Urinary bladder (tissue), 4 donors: Measurements from ENCODE around the gene FGF6. TPM values are rescaled to one million over a fixed set of nuclear protein-coding genes. Genes with fewer than 3 reads are reported as not detected.
"Not testable (repeated sequence)": the region's sequence is repeated elsewhere in the genome, so short reads cannot be mapped to it uniquely, and the experiment has no call there.

Source experiments
- DNase-seq: peaks from one replicate; pipeline ENCODE4 v3.0.0-alpha.2; 2015; ENCODE audit errors: extremely low spot score
- H3K27ac ChIP-seq: one replicate; pipeline ENCODE4 v1.5.1; 2013; ENCODE audit warnings: low read depth, mild to moderate bottlenecking, moderate library complexity
- H3K36me3 ChIP-seq: one replicate; pipeline ENCODE4 v1.6.1; 2013; ENCODE audit warnings: mild to moderate bottlenecking, moderate library complexity; ENCODE audit not compliant: insufficient read depth
- H3K4me1 ChIP-seq: one replicate; pipeline ENCODE4 v1.6.1; 2013; ENCODE audit warnings: mild to moderate bottlenecking, moderate library complexity; ENCODE audit not compliant: insufficient read depth
- H3K4me3 ChIP-seq: one replicate; pipeline ENCODE4 v1.5.1; 2013; ENCODE audit warnings: low read depth, low read length
- WGBS: extraction: QIAGEN DNeasy Blood & Tissue Kit; methylation state at CpG from one replicate; pipeline ENCODE4 v1.1.7; 2013; 5-methylcytosine and 5-hydroxymethylcytosine counted together
- polyA plus RNA-seq: library from polyadenylated mRNA; stranded (reverse); fragments of 200-250 nt; gene quantifications from one replicate; pipeline ENCODE4 v1.2.3, GENCODE V29; 2013
- total RNA-seq: library from RNA; depleted of rRNA; stranded (reverse); fragments of >200 nt; gene quantifications from one replicate; pipeline ENCODE4 v1.2.3, GENCODE V29; 2014
- donor health status: healthy with polysubstance abuse.
- donor health status: healthy.

FGF6 gene
- total and polyA plus RNA-seq, 2 donors, result 0.16 to 0.74 TPM

DNA sequence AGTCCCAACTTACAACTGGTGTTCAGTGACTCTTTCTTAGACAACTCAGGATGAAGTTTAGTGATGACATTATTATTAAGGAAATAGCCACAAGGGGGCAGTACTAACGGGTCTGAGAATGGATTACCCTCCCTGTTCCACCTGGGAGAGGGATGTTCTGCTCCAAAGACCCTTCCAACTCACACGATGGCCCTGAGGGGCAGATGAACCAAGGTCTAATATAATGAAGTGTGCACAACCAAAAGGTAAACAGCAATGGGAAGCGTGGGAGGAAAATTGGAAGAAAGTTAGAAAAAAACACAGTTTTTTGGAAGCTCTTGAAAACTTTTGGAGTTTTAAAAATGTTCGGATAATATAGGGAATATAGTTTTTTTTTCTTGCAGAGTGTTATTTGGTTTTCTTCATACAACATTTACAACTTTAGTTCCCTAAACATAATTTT is 24.0 kb downstream of the FGF6 start:
- no peak for DNase-seq
- no peak overlapping the region for H3K4me3 ChIP-seq

GRCh38 chr12:4420138-4420670 is 25.4 kb downstream of the FGF6 start:
- no peak for DNase-seq
- Histone ChIP-seq H3K27ac (no peak overlapping the region), H3K36me3 (no peaks in the 10 kb centered on the region), H3K4me3 (no peak overlapping the region), H3K4me1 (no peaks in the 10 kb centered on the region)
- 38% methylated on average over 5 of the region's 5 CpGs for WGBS

More for the DNA sequence above, 24.0 kb downstream of the FGF6 start:
- Histone ChIP-seq H3K36me3 (no peaks in the 10 kb centered on the region), H3K27ac (no peak overlapping the region), H3K4me1 (no peaks in the 10 kb centered on the region)
- 43% methylated on average over 4 of the region's 4 CpGs for WGBS

GRCh38 chr12:4418913-4419312 is 26.7 kb downstream of the FGF6 start:
- 74% methylated on average over 5 of the region's 5 CpGs for WGBS
- H3K4me1 ChIP-seq, result no peaks in the 10 kb centered on the region
- H3K4me3 ChIP-seq, result no peak overlapping the region
- H3K36me3 ChIP-seq, result no peaks in the 10 kb centered on the region
- no peak for DNase-seq
- no peak overlapping the region for H3K27ac ChIP-seq

DNA sequence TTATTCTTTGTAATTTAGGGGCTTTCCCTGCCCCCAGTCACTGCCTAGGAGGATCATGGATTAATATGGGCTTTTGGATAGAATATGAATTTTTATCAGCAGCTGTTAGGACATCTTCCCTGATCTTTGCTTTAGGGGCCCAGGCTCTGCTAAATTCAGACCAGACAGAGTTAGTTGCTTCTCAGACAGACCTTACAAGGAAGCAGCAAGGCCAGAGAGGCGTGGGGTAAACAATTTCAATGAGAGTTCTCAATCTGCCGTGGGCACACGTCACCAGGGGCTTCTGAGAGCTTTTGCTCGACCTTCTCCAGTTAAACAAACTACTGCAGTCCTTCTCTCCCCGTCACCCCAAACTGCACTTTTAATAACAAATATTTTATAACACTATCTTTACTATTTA is 27.7 kb downstream of the FGF6 start:
- H3K4me1 ChIP-seq, result no peaks in the 10 kb centered on the region
- 22% methylated on average over 5 of the region's 5 CpGs for WGBS
- no peaks in the 10 kb centered on the region for H3K36me3 ChIP-seq
- no peak overlapping the region for H3K4me3 ChIP-seq
- DNase-seq, result no peak
- no peak overlapping the region for H3K27ac ChIP-seq

DNA sequence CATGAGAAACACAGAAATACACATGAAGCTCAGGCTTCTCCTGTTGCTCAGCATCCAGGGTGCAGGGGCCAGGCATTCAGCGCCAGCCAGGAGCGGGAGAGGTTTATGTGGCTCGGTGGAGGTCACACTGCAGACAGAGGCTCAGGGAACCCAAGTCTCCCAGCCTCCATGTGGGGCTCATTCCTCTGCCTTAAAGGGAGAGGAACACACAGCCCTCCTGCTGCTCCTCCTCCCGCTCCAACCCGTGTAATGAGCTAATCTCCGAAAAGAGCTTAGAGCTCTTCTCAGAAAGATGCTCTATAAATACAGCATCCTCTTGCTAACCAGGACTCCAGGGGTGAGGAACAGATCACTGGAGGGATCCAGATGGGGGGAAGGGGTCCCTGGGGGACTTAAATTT is 28.2 kb downstream of the FGF6 start:
- H3K4me1 ChIP-seq, result no peaks in the 10 kb centered on the region
- H3K36me3 ChIP-seq, result no peaks in the 10 kb centered on the region
- H3K27ac ChIP-seq, result no peak overlapping the region
- DNase-seq, result no peak
- 20% methylated on average over 6 of the region's 6 CpGs for WGBS
- H3K4me3 ChIP-seq, result no peak overlapping the region

DNA sequence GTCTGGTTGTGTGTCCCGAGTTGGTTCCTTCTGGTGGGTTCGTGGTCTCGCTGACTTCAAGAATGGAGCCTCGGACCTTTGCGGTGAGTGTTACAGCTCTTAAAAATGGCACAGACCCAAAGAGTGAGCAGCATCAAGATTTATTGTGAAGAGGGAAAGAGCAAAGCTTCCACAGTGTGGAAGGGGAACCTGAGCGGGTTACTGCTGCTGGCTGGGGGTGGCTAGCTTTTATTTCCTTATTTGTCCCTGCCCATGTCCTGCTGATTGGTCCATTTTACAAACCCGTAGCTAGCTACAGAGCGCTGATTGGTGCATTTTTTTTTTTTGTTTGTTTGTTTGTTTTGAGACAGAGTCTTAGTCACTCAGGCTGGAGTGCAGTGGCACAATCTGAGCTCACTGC is 29.3 kb downstream of the FGF6 start:
- no peak for DNase-seq
- no peaks in the 10 kb centered on the region for H3K36me3 ChIP-seq
- H3K4me1 ChIP-seq, result no peaks in the 10 kb centered on the region
- 73% methylated on average over 8 of the region's 8 CpGs for WGBS
- H3K27ac ChIP-seq, result no peak overlapping the region
- no peak overlapping the region for H3K4me3 ChIP-seq

- H3K4me3 ChIP-seq, result no peak overlapping the region
- H3K27ac ChIP-seq, result no peak overlapping the region
- H3K4me1 ChIP-seq, result no peaks in the 10 kb centered on the region
- WGBS, result 66% methylated on average over 1 of the region's 1 CpG
- no peak for DNase-seq
- H3K36me3 ChIP-seq, result no peaks in the 10 kb centered on the region
These were observed 33.1 kb downstream of the FGF6 start for GRCh38 chr12:4412465-4412864.

- 87% methylated on average over 3 of the region's 3 CpGs for WGBS
- no peaks in the 10 kb centered on the region for H3K36me3 ChIP-seq
- no peak overlapping the region for H3K4me3 ChIP-seq
- DNase-seq, result no peak
- no peaks in the 10 kb centered on the region for H3K4me1 ChIP-seq
- no peak overlapping the region for H3K27ac ChIP-seq
These were observed 33.6 kb downstream of the FGF6 start for GRCh38 chr12:4412056-4412455.

DNA sequence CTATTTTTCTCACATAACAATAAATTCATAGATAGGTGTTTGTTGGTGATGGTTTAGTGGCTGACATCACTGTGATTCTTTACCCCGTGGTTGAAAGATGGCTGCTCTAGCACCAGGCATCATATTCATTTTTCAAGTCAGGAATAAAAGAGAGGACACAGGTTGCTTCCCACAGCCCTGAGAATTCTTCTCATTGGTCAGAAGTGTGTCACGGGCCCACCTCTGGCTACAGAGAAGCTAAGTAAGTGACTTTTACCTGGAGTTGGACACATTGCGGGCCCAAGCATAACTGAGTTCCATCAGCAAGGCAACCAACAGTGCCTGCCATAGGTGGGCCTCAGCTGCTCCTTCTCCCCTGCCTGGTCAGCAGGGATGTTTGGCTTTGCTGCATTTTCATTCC is 38.5 kb downstream of the FGF6 start:
- H3K4me1 ChIP-seq, result no peaks in the 10 kb centered on the region
- no peaks in the 10 kb centered on the region for H3K36me3 ChIP-seq
- WGBS, result 91% methylated on average over 3 of the region's 3 CpGs
- H3K4me3 ChIP-seq, result no peak overlapping the region
- H3K27ac ChIP-seq, result no peak overlapping the region
- DNase-seq, result no peak

DNA sequence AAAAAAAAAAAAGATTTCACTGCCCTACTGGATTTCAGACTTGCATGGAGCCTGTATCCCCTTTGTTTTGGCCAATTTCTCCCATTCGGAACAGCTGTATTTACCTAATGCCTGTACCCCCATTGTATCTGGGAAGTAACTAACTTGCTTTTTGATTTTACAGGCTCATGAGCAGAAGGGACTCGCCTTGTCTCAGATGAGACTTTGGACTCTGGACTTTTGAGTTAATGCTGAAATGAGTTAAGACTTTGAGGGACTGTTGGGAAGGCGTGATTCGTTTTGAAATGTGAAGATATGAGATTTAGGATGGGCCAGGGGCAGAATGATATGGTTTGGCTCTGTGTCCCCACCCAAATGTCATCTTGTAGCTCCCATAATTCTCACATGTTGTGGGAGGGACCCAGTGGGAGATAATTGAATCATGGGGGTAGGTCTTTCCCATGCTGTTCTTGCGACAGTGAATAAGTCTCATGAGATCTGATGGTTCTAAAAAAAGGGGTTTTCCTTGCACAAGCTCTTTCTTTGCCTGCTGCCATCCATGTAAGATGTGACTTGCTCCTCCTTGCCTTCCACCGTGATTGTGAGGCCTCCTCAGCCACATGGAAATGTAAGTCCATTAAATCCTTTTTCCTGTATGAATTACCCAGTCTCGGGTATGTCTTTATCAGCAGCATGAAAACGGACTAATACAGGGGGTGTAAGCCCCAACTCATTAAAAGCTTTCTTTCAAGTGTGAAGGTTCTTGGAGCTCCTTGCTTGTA is 40.6 kb downstream of the FGF6 start:
- not testable (repeated sequence) for H3K4me3 ChIP-seq, H3K27ac ChIP-seq, DNase-seq, H3K36me3 ChIP-seq, H3K4me1 ChIP-seq
- WGBS, result 90% methylated on average over 8 of the region's 8 CpGs

DNA sequence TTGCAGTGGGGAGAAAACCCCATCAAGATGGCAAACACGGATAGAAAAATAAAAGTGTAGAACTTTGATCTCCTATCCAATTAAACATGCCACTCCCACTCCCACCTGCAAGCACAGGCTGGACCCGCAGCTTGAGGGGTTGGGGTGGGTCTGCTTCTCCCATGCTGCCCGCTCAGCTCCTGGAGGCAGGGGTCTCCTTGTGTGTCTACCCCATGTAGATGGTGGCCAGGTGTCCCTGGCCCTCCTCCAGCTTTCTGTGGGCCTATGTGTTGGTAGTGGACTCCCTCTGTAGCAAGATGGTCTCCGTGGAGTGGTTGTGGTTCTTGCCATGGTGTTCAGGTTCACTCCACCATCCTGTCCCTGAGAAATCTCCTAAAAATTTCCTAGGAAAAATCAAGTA is 42.6 kb downstream of the FGF6 start:
- H3K27ac ChIP-seq, result no peak overlapping the region
- no peak overlapping the region for H3K4me3 ChIP-seq
- H3K4me1 ChIP-seq, result no peaks in the 10 kb centered on the region
- no peaks in the 10 kb centered on the region for H3K36me3 ChIP-seq
- 82% methylated on average over 4 of the region's 4 CpGs for WGBS
- no peak for DNase-seq

DNA sequence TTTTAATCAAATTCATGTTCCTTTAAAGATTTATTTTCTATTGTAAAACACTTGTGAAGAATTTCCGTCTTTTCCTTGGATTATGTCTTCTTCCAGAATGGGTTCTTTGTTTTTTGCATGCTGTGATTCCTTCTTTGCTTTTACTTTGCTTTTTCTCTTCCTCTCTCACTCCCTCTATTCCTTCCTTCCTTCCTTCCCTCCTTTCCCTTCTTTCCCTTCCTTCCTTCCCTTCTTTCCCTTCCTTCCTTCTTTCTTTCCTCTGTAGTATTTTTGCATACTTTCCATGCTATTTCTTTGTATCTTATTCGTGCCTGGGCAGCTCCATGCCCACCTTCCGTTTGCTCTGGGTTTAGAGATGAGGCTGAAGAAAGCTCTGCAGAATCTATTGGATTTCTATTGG is 44.5 kb downstream of the FGF6 start:
- H3K27ac ChIP-seq, result no peak overlapping the region
- DNase-seq, result no peak
- H3K36me3 ChIP-seq, result no peaks in the 10 kb centered on the region
- 79% methylated on average over 3 of the region's 3 CpGs for WGBS
- no peaks in the 10 kb centered on the region for H3K4me1 ChIP-seq
- H3K4me3 ChIP-seq, result no peak overlapping the region

- H3K27ac ChIP-seq, result no peak overlapping the region
- H3K4me3 ChIP-seq, result no peak overlapping the region
- no peaks in the 10 kb centered on the region for H3K4me1 ChIP-seq
- no peak for DNase-seq
- no peaks in the 10 kb centered on the region for H3K36me3 ChIP-seq
- 85% methylated on average over 2 of the region's 2 CpGs for WGBS
These were observed 49.8 kb downstream of the FGF6 start for GRCh38 chr12:4395818-4396217.

- no peaks in the 10 kb centered on the region for H3K4me1 ChIP-seq
- H3K27ac ChIP-seq, result no peak overlapping the region
- WGBS, result 81% methylated on average over 5 of the region's 5 CpGs
- H3K4me3 ChIP-seq, result no peak overlapping the region
- no peak for DNase-seq
- H3K36me3 ChIP-seq, result no peaks in the 10 kb centered on the region
These were observed 52.4 kb downstream of the FGF6 start for GRCh38 chr12:4393211-4393610.
